HG02885 (cell line): ENCODE results near the gene CEP192.
A peak's percentile ranks its signal among the peaks of the same experiment; 100 is the strongest.

Experiments used
- ATAC-seq: cut with Tn5 transposase; IDR thresholded peaks from one replicate; pipeline ENCODE4 v1.9.1; 2021; ENCODE audit warnings: mild to moderate bottlenecking; ENCODE audit not compliant: unreplicated experiment, poor library complexity

The CEP192 gene

DNA sequence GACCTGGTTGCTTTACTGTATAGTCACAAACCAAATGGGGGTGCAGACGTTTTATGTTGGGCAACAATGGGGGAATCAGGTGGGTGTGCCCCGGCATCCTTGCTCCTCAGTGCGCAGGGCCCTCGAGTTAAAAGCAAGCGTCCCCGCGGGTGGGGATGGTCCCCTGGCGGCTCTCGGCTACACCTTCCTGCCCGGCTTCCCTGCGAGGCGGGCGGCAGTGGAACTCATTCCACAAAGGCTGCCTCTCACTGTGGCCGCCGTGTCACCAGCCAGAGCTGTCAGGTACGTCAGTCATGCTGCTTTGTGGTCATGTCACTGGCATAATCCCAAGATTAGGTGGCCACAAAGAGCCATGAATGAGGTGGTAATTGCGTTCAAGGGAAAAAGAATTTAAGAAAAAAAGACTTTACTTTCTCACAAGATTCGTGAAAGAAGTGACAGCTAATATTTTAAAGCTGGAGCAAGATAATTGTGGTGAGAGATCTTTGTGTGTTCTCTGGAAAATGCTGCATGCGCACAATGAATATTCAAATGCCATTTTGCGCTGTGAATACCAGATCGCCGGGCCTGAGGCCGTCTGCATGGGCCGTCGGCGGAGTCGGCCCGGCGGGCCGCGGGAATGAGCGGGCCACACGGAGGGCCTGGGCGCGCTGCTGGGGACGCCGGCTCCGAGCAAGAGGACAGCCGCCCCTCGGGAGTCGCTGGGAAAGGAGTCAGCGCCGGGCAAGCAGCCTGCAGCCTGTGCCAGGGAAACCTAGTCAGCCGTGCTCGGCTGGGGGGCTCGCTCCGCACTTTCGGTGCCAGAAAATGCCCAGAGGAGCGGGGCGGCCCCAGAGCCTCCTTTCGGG is 145.1 kb downstream of the CEP192 start:
- ATAC-seq: peak; percentile 4

DNA sequence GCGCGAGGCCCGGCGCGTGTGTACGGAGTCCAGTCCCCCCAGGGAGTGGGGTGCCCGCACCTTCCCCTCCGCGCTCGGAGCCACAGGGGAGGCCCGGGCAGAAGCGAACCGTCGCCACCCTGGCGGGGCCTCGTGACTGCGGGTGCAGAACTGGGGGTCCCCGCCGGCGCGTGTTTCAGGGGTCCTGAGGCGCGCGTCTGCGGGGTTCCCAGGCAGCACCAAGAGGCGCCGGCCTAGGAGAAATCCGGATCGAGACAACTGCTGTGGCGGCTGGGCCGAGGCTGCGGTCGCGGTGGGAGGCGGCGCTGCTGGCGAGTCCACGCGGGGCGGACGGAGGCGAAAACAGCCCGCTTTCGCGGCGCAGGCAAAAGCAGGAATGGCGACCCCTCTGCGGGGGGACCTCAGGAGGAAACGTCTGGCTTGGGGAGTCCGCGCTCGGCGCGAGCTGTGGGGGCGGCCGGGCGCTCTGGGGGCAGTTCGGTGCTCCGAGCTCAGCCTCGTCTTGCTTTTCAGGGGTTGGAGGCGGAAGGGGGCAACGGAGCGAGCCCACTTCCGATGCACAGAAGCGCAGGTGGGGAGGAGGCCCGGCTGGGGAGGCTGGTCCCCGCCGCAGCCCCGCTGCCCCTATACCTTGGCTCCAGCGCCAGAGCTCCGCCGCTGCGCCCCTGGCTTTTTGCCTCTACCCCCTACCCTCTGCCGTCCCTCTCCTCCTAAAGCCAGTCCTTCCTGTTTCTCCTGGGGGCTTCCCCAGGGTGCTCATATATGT is 145.9 kb downstream of the CEP192 start:
- ATAC-seq: peak; percentile 43

DNA sequence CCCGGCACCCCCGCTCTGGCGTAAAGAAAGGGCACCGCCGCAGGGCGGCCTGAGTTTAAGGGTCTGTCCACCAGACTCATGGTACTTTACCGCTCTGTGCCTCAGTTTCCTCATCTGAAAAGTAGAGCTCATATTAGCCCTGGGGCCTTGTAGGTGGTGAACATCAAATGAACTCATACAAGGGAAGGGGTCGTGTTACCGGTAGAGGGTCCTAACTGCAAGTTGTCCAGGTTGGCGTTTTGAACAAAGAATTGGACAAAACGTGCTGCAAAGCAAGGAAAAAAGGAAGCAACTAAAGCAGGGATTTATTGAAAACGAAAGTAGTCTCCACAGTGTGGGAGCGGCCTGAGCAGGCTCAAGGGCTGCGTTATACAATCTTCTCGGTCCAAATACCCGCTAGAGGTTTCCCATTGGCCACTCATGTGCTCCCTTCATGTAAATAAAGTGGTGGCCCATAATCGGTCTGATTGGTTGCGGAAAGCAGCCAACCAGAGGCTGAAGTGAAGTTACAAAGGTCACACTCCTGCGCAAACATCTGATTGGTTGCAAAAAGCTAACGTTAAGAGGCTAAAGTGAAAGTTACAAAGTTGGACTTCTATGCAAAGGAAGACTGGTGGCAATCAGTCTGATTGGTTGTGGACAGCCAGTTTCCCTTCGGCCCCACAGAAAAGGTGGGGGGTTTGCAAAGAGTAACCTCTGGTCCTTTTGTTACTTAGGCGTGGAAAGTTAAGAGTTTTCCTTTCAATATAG is 146.7 kb downstream of the CEP192 start:
- peak; percentile 56 for ATAC-seq

DNA sequence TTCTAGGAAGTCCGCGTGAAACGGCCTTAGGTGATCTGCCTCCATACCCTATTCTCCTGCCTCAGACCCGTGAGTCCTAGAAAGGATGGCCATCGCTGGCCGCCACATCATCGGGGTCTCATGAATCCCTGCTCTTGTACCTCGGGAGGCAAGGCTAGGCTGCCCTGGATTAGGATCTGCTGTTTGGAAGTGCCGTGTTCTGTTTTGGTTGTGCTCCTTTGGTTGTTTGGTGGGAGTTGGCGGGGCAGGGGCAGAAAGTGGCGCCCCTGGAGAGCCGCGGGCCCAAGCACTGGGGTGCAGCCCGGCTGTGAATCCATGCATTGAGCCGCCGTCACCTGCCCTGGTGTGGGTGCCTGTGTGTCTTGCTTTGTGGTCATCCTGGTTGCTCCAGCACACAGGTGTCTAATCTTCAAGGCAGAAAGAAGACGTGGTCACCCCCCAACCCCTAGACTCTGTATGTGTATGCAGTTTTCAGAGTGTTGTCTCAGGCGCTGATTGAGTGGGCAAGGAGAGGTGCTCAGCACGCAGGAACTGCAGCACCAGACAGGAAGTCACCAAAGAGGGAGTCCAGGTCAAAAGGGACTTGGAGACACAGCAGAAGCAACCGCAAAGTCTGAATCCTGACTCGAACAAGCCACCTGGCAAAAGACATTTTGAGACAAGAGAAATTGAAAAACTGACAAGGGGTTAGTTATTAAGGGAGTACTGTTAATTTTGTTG is 147.4 kb downstream of the CEP192 start:
- ATAC-seq: no peak

DNA sequence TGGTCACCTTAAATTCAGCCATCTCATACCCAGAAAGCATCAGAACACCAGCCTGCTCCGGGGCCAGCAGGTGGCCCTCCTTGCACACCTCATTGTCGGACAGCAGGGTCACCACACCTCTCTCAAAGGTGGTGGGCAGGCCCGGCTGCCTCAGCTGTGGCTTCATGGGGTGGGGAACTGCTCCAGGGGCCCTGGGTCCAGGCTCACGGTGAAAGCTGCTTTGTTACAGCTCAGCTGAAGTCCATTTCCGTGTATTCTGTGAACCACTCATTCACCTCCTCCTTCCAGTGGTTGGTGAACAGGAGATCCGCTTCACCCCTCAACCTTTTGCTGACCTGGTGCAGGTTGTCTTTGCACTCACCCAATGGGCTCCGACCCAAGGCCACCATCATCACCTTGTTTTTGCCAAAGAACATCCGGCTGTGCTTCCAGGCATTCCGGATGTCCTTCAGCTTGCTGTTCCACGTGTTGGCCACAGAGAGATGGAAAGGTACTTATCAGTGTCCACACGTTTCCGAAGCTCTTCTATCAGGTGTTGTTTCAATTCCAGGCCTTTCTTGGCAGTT is 148.8 kb downstream of the CEP192 start:
- no peak for ATAC-seq

DNA sequence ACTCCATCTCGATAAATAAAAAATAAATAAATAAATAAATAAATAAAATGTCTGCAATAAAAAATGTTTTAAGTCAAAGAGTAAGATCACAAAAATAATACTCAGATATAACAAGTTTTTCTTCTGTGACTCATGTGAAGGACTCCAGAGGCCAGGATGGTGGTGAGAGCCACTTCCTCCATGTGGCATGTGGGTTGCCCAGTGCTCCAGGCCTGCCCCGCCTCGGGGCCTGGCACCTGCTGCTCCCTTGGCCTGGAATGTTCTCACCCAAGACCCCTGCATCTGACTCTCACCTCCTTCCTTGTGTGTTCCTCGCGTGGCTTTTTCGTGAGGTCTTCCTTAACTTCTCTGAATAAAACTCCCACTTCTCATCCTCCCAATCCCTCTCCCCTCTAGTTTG is 150.0 kb downstream of the CEP192 start:
- ATAC-seq: no peak

DNA sequence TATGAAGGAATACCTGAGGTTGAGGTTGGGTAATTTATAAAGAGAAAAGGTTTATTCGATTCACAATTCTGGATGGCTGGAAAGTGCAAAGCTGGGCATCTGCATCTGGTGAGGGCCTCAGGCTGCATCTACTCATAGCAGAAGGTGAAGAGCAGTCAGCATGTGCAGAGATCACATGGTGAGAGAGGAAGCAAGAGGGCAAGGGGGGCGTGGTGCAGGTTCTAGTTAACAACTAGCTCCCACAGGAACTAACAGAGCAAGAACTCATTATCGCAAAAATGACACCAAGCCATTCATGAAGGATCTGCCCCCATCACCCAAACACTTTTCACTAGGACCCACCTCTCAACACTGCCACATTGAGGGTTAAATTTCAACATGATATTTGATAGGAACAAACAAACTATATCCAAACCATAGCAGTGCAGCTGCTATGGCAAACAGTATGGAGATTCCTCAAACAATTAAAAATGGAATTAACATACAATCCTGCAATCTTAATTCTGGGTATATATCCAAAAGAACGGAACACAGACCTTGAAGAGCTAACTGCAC is 154.6 kb downstream of the CEP192 start:
- ATAC-seq: no peak

DNA sequence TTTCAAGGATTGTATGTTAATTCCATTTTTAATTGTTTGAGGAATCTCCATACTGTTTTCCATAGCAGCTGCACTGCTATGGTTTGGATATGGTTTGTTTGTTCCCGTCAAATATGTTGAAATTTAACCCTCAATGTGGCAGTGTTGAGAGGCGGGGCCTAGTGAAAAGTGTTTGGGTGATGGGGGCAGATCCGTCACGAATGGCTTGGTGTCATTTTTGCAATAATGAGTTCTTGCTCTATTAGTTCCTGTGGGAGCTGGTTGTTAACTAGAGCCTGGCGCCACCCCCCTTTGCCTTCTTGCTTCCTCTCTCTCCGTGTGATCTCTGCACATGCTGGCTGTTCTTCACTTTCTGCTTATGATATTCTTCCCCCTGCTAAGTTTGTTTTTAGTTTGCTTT is 156.0 kb downstream of the CEP192 start:
- no peak for ATAC-seq

DNA sequence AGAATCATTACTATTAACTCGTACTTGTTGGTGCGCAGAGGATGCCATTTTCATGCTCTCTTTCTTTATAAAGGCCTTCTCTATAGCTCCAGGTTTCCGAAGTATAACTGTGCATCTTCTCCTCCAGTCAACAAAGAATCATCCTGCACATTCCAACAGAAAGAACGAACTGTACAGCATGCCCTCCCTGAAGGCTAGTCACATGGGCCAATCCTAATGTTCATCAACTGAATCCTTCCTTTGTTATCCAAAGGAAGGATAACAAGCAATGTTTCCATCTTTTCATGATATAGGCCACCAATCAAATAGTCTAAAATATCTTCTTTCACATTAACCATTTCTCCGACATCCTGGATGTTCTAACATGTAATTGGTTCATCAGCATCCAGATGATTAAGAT is 160.5 kb downstream of the CEP192 start:
- ATAC-seq: no peak

DNA sequence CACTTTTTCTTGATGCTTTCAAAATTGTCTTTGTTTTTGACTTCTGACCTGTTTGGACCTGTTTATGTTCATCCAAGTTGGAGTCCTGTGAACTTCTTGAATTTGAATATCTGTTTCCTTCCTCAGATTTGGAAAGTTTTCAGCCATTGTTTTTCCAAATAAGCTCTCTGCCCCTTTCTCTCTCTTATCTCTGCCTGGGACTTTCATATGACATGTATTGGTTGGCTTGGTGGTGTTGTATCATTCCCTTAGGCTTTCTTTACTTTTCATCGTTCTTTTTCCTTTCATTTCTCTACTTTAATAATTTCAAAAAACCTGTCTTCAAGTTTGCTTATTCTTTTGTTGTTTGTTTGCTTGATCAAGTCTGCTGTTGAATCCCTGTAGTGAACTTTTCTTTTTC is 167.3 kb downstream of the CEP192 start:
- ATAC-seq: no peak

DNA sequence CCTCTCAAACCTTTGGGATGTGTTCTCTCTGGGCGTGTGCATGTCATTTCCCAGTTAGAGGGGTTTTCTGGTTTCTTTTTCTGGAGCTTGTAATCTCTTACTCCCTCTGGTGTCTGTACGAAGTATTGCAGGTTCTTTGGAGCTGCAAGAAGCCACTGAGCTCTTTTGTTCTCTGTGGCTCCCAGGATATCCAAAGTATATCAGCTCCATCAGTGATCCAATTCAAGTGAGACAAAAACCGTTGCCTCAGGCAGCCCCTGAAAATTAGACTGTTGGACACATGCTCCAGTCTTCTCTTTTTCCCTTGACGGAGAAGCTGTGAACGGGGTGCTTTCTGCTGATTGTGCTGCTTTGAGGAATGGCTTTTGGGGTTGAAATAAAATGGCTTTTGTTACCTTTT is 168.4 kb downstream of the CEP192 start:
- ATAC-seq: no peak

DNA sequence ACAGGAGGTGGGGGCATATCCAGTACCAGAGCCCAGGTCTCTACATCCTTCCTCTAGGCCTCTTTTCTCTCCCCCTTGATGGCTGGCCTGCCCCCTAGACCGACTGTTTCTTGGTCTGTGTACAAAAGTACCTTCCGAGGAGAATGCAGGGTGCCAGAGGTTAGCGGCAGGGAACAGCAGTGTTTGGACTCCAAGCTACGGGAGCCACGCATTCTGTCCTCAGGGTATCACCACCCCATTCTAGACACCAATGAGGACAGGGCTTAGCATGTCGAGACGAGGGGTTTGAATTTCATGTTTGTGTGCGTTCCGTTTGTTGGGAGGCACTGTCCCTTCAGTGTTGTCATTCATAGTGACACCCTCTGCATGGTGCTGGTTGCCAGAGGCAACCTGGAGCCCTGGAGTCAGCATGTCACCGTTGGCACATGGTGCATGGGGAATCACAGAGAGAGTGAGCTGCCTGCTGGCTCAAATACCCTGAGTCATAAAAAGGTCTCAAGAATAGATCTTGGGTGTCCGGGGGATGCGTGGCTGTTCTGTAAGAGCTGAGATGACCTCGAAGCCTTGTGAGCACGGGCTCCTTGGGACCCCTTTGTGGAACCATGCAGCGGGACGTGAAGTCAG is 170.2 kb downstream of the CEP192 start:
- no peak for ATAC-seq

DNA sequence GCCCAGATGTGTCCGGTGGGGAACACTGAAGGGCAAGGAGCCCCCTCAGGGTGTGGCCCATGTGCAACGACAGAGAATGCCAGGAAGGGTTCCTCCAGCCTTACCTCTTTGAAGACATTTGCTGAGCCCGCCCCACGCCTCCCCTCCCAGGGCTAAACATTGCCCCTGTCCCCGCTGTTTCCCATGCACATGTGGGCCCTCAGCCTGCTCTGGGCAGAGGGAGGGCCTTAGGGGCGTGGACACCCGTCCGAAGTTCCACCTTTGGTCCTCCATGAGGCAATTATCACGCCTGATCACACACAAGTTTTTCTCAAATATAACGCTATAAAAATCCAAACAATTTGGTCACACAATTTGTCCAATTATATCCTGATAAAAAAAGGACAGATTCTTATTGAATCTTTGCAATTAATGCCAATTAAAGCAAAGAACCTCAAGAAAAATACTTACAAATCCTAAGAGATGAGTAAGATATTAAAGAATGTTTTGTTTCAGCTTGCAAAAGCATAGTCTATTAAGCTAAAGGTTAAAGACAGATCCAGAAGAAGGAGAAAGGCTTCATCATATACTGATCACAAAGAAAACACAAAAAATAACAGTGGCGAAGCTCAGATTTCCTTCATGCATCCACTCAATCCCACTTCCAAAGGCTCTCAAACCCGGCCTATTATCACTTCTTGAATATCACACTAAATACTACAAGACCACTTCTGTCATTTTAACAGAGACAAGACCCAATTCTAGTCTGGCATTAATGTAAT is 172.2 kb downstream of the CEP192 start:
- no peak for ATAC-seq

DNA sequence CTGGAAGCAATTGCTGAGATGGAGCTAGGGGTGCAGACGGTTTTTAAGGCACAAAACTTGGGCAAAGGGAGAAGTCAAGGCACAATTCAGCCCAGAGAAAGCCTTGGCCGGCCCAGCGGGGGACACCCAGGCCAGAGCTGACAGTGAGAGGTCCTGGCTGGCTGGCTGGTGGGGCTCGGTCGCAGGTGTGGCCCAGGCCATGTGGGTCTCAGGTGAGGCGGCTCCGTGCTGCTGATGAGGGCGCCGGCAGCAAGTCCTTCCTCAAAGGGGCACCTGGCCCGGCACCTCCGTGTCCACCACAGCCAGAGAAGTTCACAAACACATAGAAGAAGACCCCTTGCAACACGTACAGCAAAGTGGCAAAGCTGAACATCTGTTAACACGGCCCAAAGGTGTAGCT is 173.2 kb downstream of the CEP192 start:
- no peak for ATAC-seq

DNA sequence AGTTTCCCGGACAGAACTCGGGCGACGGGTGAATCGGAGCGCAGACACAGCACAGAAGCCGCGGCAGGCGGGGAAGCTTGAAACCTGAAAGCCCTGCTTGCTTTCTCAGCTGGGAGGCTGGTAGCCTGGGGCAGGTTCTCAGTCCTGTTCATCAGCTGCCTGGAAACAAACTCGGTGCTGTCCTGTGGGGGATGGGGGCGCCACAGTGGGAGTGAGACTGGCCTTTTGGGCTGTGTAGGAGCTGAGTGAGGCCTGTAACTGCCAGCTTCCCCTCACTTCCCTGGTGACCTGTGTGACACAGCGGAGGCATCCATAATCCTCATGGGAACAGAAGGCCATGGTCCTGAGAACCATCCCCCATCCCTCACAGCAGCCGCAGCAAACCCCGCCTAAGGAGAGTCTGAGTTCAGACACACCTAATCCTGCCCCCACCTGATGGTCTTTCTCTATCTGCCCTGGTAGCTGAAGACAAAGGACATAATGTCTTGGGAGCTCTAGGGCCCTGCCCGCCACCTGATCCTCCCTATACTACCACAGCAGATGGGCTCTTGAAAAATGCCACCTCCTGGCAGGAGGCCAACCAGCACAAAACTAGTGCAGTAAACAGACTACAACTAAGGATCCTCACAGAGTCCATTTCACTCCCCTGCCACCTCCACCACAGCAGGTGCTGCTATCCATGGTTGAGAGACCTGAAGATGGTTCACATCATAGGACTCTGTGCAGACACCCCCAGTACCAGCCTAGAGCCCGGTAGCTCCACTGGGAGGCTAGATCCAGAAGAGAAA is 174.7 kb downstream of the CEP192 start:
- ATAC-seq: no peak

DNA sequence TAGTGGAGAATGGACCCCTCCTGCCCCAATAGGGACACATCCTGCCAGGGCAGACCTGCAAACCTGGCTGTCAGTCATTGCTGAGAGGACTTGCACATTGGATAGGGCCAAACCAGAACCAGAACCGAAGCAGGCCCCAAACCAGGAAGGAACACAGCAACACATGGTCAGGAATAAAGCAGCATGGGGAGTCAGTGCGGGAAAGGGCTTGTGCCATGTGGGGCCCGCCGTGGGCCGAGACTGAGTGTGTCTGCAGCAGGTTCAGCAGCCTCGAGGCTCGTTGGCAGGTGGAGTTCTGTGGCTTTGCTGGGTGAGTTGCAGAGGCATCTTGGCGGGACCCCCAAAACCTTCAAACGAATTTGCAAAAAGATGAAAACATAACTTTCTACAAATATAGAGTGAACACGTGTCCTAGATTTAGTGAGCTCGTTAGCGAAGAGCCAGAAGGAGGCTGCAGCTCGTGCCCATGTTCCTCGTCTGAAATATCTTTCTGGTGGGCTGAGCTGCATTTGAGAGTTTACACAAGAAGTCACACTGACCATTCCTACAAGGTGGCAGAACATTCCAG is 182.5 kb downstream of the CEP192 start:
- ATAC-seq: no peak
